Liver (tissue), 3 donors: ENCODE data around the gene PFKL.

Experiments used
- ATF3 ChIP-seq: IDR thresholded peaks from 2 replicates; pipeline ENCODE4 v1.6.1; 2016; ENCODE audit warnings: antibody characterized with exemption
- CTCF ChIP-seq: fragments of 150-350 bp; IDR thresholded peaks from 2 replicates; pipeline ENCODE4 v1.5.1; 2017; ENCODE audit warnings: improper control_type of control experiment, low read depth, low read length; ENCODE audit not compliant: missing input control
- FOXA1 ChIP-seq: IDR thresholded peaks from 2 replicates; pipeline ENCODE4 v1.6.1; 2016; ENCODE audit warnings: antibody characterized with exemption
- GABPA ChIP-seq, 2 donors: IDR thresholded peaks in 1 of 2; conservative IDR thresholded peaks in 1 of 2; 2 replicates each; pipeline ENCODE4 v1.6.1; 2016; ENCODE audit warnings: antibody characterized with exemption in 2 of 2, mild to moderate bottlenecking in 1 of 2, moderate library complexity in 1 of 2
- HNF4G ChIP-seq: IDR thresholded peaks from 2 replicates; pipeline ENCODE4 v1.6.1; 2016; ENCODE audit warnings: antibody characterized with exemption
- REST ChIP-seq: IDR thresholded peaks from 2 replicates; pipeline ENCODE4 v1.6.1; 2016; ENCODE audit warnings: antibody characterized with exemption, mild to moderate bottlenecking
- SP1 ChIP-seq: IDR thresholded peaks from 2 replicates; pipeline ENCODE4 v1.6.1; 2018; ENCODE audit warnings: antibody characterized with exemption, mild to moderate bottlenecking
- TAF1 ChIP-seq: conservative IDR thresholded peaks from 2 replicates; pipeline ENCODE4 v1.6.1; 2016; ENCODE audit warnings: antibody characterized with exemption, mild to moderate bottlenecking
- ZBTB33 ChIP-seq: IDR thresholded peaks from 2 replicates; pipeline ENCODE4 v1.6.1; 2016; ENCODE audit warnings: antibody characterized with exemption
- donor health status: healthy.
- donor health status: healthy.

- TF ChIP-seq CTCF (no peak), ZBTB33 (no peak), TAF1 (no peak), REST (no peak), SP1 (no peak), HNF4G (no peak), ATF3 (no peak), FOXA1 (no peak), GABPA (IDR thresholded peaks at IDR 0.05 in 1 of 2, conservative IDR thresholded peaks at IDR 0.05 in 1 of 2) (no peak)
These were observed 36.6 kb upstream of the PFKL start for GRCh38 chr21:44263221-44263760.
